Measurements from ENCODE around the gene IL4I1.

IL4I1 gene

GRCh38 chr19:49859682-49860335 lies 36.9 kb downstream of the IL4I1 start:
- H3K4me3 ChIP-seq (ENCODE audit: low read length), result no peak overlapping the region
- no peak for TF ChIP-seq CTCF (conservative IDR thresholded peaks at IDR 0.05; ENCODE audit: low read length)
- DNase-seq (ENCODE audit: low read depth), result no peak

- no peak overlapping the region for H3K4me3 ChIP-seq (ENCODE audit: low read length)
- DNase-seq (ENCODE audit: low read depth), result no peak
- no peak for TF ChIP-seq CTCF (conservative IDR thresholded peaks at IDR 0.05; ENCODE audit: low read length)
These were observed 38.4 kb downstream of the IL4I1 start for GRCh38 chr19:49858088-49858985.

DNA sequence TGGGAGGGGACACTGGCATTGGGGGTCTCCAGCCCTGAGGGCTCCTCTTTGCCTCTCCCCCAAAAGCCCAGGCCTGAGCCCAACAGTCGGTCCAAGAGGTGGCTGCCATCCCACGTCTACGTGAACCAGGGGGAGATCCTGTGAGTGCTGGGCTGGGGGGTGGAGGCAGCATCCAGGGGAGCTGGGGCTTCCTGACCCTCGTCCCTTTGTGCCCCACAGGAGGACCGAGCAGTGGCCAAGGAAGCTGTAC lies 38.9 kb downstream of the IL4I1 start:
- no peak for TF ChIP-seq CTCF (conservative IDR thresholded peaks at IDR 0.05; ENCODE audit: low read length)
- no peak for DNase-seq (ENCODE audit: low read depth)
- no peak overlapping the region for H3K4me3 ChIP-seq (ENCODE audit: low read length)

DNA sequence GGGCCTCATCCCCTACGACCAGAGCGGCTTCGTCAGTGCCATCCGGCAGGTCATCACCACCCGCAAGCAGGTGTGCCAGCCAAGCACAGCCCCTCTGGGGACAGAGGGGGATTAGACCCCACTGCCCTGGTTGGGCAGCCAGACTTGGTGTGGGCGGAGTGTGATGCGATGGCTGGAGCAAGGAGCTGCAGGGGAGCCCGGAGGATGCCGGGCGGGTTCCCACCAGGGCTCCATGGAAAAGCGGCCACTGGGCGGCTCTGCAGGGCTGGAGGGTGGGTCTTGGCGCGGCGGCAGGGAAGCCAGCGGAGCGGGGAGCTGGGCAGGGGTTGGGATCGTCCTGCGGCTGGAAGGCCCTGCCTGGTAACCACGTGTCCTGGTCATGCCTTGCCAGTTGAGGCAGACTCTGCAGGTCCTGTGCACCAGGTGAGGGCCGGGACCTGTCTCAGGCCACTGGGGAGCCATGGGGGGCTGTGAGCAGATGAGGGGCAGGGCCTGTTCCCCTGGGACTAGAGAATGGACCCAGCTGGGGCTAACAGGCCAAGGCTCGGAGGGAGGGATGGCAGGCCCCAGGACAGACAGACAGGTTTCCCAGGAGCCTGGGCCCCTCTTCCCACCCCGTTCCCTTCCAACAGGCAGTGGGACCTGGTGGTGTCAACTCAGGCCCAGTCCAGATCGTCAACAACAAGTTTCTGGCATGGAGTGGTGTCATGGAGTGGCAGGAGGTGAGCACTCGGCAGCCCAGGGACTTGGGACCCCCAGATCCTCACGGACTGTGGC lies 39.4 kb downstream of the IL4I1 start:
- DNase-seq (ENCODE audit: low read depth), result no peak
- no peak overlapping the region for H3K4me3 ChIP-seq (ENCODE audit: low read length)
- TF ChIP-seq CTCF (conservative IDR thresholded peaks at IDR 0.05; ENCODE audit: low read length), result no peak

GRCh38 chr19:49856574-49857021 lies 40.1 kb downstream of the IL4I1 start:
- DNase-seq (ENCODE audit: low read depth), result no peak
- no peak overlapping the region for H3K4me3 ChIP-seq (ENCODE audit: low read length)

More at GRCh38 chr19:49856574-49857021, 40.1 kb downstream of the IL4I1 start:
- TF ChIP-seq CTCF (conservative IDR thresholded peaks at IDR 0.05; ENCODE audit: low read length), result no peak

Measured in AG10803 (cell line).